DOHH2 (cell line): ENCODE measurements around the gene TCERG1.

Experiments
- H3F3A ChIP-seq: fragments of 200-600 bp; sonication (generic), shearing (Covaris generic); 2 replicates; pipeline ENCODE4 v1.6.0; 2016; ENCODE audit warnings: antibody characterized with exemption, mild to moderate bottlenecking; ENCODE audit not compliant: control insufficient read depth, insufficient read depth
- H3K27ac ChIP-seq: fragments of 200-600 bp; sonication (generic); 2 replicates; pipeline ENCODE4 v1.5.1; 2014; ENCODE audit warnings: low read depth, mild to moderate bottlenecking, low read length, moderate library complexity
- H3K27me3 ChIP-seq: fragments of 200-600 bp; sonication (generic); 2 replicates; pipeline ENCODE4 v1.6.1; 2014; ENCODE audit warnings: mild to moderate bottlenecking, low read length, mixed read lengths; ENCODE audit not compliant: control insufficient read depth
- H3K36me3 ChIP-seq: fragments of 200-600 bp; sonication (generic); 2 replicates; pipeline ENCODE4 v1.6.1; 2014; ENCODE audit warnings: mild to moderate bottlenecking, low read length, moderate library complexity, mixed read lengths; ENCODE audit not compliant: control insufficient read depth
- H3K4me1 ChIP-seq: fragments of 200-600 bp; sonication (generic); 2 replicates; pipeline ENCODE4 v1.6.1; 2014; ENCODE audit warnings: mild to moderate bottlenecking, low read length, mixed read lengths; ENCODE audit not compliant: control insufficient read depth
- H3K4me2 ChIP-seq: fragments of 200-600 bp; sonication (generic); 2 replicates; pipeline ENCODE4 v1.6.0; 2014; ENCODE audit warnings: mild to moderate bottlenecking, low read length, moderate library complexity
- H3K4me3 ChIP-seq: fragments of 200-600 bp; sonication (generic); 2 replicates; pipeline ENCODE4 v1.5.1; 2014; ENCODE audit warnings: mild to moderate bottlenecking, low read length, mixed read lengths
- H3K79me2 ChIP-seq: fragments of 200-600 bp; sonication (generic); 2 replicates; pipeline ENCODE4 v1.6.1; 2014; ENCODE audit warnings: mild to moderate bottlenecking, low read length, mixed read lengths; ENCODE audit not compliant: control insufficient read depth
- H3K9me2 ChIP-seq: fragments of 200-600 bp; sonication (generic); replicated peaks from 2 replicates; pipeline ENCODE4 v1.6.1; 2014; ENCODE audit warnings: mild to moderate bottlenecking, low read length, mixed read lengths; ENCODE audit not compliant: control insufficient read depth
- H3K9me3 ChIP-seq: fragments of 200-600 bp; sonication (generic); 2 replicates; pipeline ENCODE4 v1.6.1; 2014; ENCODE audit warnings: antibody characterized with exemption, low read length, mixed read lengths; ENCODE audit not compliant: control insufficient read depth, insufficient read depth
- H4K20me1 ChIP-seq: fragments of 200-600 bp; sonication (generic); 2 replicates; pipeline ENCODE4 v1.6.0; 2014; ENCODE audit warnings: low read depth, mild to moderate bottlenecking, antibody characterized with exemption, low read length, moderate library complexity; ENCODE audit not compliant: control insufficient read depth, insufficient read depth
- CTCF ChIP-seq: fragments of 200-600 bp; sonication (generic); IDR thresholded peaks from one replicate; pipeline ENCODE4 v1.5.1; 2014; ENCODE audit warnings: antibody characterized with exemption, mild to moderate bottlenecking, low read depth, low read length; ENCODE audit not compliant: poor library complexity, severe bottlenecking
- EZH2phosphoT487 ChIP-seq: fragments of 200-600 bp; sonication (generic); IDR thresholded peaks from 2 replicates; pipeline ENCODE4 v1.6.1; 2017; ENCODE audit warnings: borderline replicate concordance, mild to moderate bottlenecking, antibody characterized with exemption, low read length, moderate library complexity, mixed read lengths

The TCERG1 gene

GRCh38 chr5:146544232-146544631 is 97.1 kb downstream of the TCERG1 start:
- H3K4me2 ChIP-seq, result no peak overlapping the region
- no peaks in the 10 kb centered on the region for H3K9me3 ChIP-seq
- no peaks in the 10 kb centered on the region for H3K36me3 ChIP-seq
- no peak overlapping the region for H3K27ac ChIP-seq
- H4K20me1 ChIP-seq, result no peaks in the 10 kb centered on the region
- H3K27me3 ChIP-seq, result peaks cover 15% of the 10 kb centered on the region
- TF ChIP-seq CTCF (no peak), EZH2phosphoT487 (no peak)
- no peaks in the 10 kb centered on the region for H3K4me1 ChIP-seq
- no peaks in the 10 kb centered on the region for H3K79me2 ChIP-seq
- no peak overlapping the region for H3K4me3 ChIP-seq
- no peaks in the 10 kb centered on the region for H3K9me2 ChIP-seq
- H3F3A ChIP-seq, result no peaks in the 10 kb centered on the region

DNA sequence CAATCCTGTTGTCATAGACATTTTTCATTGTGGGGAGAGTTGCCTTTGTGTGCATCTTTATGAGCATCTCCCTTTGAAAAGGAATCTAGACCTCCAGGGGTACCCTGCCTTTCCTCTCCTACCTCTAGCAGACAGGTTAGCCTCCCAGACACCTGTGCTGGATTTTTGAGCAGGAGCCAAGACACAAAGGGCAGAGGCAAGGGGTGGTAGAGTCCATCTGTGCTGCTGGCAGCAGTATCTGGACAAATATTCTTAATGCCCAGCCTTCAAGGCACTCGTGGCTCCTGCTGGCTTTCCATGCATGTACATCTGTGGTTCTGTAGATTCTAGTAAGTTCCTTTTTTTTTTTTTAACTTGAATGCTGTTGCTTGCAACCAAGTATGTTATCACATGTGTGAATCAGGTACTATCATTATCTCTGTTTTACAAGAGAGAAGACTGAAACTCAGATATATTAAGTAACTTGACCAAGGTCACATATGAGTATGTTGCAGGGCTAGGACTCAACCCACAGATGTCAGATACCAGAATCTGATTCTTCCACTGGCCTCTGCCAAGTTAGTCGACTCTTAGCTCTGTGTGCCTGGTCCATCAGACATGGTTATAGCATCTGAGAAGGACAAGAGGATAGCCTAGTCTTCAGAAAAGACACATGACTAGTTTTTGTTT is 101.8 kb downstream of the TCERG1 start:
- Histone ChIP-seq H3K9me2 (no peaks in the 10 kb centered on the region), H3K4me3 (no peak overlapping the region), H3F3A (no peaks in the 10 kb centered on the region), H3K9me3 (no peaks in the 10 kb centered on the region), H3K79me2 (no peaks in the 10 kb centered on the region), H3K27ac (no peak overlapping the region), H3K4me2 (no peak overlapping the region), H3K36me3 (no peaks in the 10 kb centered on the region), H4K20me1 (no peaks in the 10 kb centered on the region), H3K4me1 (no peaks in the 10 kb centered on the region), H3K27me3 (peaks cover 17% of the 10 kb centered on the region)
- TF ChIP-seq CTCF, result no peak
- TF ChIP-seq EZH2phosphoT487, result no peak

- Histone ChIP-seq H3K9me2 (no peaks in the 10 kb centered on the region), H3K36me3 (no peaks in the 10 kb centered on the region), H3K27me3 (peaks cover 24% of the 10 kb centered on the region), H3K4me1 (no peaks in the 10 kb centered on the region), H3K79me2 (no peaks in the 10 kb centered on the region), H3K4me3 (no peak overlapping the region), H3F3A (no peaks in the 10 kb centered on the region), H3K4me2 (no peak overlapping the region), H3K27ac (no peak overlapping the region), H3K9me3 (no peaks in the 10 kb centered on the region), H4K20me1 (no peaks in the 10 kb centered on the region)
- no peak for TF ChIP-seq EZH2phosphoT487
- TF ChIP-seq CTCF, result no peak
These were observed 102.5 kb downstream of the TCERG1 start for GRCh38 chr5:146549615-146550014.
